A549 treated with AZD2906 at 1 μM for 4 hours (cell line): ENCODE results near the gene KRTAP9-4. TPM values are rescaled to one million over a fixed set of nuclear protein-coding genes. Genes with fewer than 3 reads are reported as not detected.

Experiments used
- total RNA-seq: library from RNA; stranded (reverse); fragments of 200-300 nt; extraction: Qiagen RNA extraction; gene quantifications from 5 replicates; pipeline ENCODE4 v1.2.3, GENCODE V29; 2022

Gene KRTAP9-4, protein sequence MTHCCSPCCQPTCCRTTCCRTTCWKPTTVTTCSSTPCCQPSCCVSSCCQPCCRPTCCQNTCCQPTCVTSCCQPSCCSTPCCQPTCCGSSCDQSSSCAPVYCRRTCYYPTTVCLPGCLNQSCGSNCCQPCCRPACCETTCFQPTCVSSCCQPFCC
- total RNA-seq, result not detected in 5 replicates

DNA sequence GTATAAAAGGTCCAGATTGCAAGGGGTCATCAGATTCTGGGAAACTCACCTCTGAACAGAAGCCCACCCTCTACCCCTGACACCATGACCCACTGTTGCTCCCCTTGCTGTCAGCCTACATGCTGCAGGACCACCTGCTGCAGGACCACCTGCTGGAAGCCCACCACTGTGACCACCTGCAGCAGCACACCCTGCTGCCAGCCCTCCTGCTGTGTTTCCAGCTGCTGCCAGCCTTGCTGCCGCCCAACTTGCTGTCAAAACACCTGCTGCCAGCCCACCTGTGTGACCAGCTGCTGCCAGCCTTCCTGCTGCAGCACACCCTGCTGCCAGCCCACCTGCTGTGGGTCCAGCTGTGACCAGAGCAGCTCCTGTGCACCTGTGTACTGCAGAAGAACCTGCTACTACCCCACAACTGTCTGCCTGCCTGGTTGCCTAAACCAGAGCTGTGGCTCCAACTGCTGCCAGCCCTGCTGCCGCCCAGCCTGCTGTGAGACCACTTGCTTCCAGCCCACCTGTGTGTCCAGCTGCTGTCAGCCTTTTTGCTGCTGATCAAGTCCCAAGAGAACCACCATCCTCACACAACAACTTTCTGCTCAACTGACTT is at the start of gene KRTAP9-4:
TSS of gene KRTAP9-4 (plus strand) at position 51 of the 604 bp plus-strand sequence. CDS start at position 85, 34 bp downstream.

DNA sequence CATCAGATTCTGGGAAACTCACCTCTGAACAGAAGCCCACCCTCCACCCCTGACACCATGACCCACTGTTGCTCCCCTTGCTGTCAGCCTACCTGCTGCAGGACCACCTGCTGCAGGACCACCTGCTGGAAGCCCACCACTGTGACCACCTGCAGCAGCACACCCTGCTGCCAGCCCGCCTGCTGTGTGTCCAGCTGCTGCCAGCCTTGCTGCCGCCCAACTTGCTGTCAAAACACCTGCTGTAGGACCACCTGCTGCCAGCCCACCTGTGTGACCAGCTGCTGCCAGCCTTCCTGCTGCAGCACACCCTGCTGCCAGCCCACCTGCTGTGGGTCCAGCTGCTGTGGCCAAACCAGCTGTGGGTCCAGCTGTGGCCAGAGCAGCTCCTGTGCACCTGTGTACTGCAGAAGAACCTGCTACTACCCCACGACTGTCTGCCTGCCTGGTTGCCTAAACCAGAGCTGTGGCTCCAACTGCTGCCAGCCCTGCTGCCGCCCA is 22.8 kb upstream of the KRTAP9-4 start, which contains the start of gene KRTAP9-2:
TSS of gene KRTAP9-2 (plus strand) at position 51 of the 498 bp plus-strand sequence. CDS start at position 58, 7 bp downstream.

DNA sequence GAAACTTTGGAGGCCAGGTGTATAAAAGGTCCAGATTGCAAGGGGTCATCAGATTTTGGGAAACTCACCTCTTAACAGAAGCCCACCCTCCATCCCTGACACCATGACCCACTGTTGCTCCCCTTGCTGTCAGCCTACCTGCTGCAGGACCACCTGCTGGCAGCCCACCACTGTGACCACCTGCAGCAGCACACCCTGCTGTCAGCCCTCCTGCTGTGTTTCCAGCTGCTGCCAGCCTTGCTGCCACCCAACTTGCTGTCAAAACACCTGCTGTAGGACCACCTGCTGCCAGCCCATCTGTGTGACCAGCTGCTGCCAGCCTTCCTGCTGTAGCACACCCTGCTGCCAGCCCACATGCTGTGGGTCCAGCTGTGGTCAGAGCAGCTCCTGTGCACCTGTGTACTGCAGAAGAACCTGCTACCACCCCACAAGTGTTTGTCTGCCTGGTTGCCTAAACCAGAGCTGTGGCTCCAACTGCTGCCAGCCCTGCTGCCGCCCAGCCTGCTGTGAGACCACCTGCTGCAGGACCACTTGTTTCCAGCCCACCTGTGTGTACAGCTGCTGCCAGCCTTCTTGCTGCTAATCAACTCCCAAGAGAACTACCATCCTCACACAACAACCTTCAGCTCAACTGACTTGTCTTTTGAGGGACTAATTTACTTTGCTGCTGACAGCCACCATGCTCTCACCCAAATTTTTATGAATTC is 16.9 kb upstream of the KRTAP9-4 start, which contains the start of gene KRTAP9-3:
TSS of gene KRTAP9-3 (plus strand) at position 51 of the 707 bp plus-strand sequence. CDS start at position 104, 53 bp downstream.

DNA sequence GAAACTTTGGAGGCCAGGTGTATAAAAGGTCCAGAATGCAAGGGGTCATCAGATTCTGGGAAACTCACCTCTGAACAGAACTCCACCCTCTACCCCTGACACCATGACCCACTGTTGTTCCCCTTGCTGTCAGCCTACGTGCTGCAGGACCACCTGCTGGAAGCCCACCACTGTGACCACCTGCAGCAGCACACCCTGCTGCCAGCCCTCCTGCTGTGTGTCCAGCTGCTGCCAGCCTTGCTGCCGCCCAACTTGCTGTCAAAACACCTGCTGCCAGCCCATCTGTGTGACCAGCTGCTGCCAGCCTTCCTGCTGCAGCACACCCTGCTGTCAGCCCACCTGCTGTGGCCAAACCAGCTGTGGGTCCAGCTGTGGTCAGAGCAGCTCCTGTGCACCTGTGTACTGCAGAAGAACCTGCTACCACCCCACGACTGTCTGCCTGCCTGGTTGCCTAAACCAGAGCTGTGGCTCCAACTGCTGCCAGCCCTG is 11.5 kb upstream of the KRTAP9-4 start, which contains the start of gene KRTAP9-8:
TSS of gene KRTAP9-8 (plus strand) at position 51 of the 489 bp plus-strand sequence. CDS start at position 104, 53 bp downstream.

DNA sequence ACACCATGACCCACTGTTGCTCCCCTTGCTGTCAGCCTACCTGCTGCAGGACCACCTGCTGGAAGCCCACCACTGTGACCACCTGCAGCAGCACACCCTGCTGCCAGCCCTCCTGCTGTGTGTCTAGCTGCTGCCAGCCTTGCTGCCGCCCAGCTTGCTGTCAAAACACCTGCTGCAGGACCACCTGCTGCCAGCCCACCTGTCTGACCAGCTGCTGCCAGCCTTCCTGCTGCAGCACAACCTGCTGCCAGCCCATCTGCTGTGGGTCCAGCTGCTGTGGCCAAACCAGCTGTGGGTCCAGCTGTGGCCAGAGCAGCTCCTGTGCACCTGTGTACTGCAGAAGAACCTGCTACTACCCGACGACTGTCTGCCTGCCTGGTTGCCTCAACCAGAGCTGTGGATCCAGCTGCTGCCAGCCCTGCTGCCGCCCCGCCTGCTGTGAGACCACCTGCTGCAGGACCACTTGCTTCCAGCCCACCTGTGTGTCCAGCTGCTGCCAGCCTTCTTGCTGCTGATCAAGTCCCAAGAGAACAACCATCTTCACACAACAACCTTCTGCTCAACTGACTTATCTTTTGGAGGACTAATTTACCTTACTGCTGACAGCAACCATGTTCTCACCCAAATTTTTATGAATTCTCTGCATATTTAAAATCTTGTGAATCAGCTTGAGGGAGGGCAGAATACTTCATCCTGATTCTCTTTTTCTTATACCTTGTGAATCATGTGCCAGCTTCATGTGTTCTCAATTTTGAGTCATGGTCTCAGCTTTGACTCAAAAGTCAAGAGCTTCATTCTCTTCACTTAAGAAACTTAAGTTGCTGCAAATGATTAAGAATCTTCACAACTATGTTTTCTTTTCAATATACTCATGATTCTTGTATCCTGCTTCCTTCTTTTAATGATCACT is 6.1 kb downstream of the KRTAP9-4 start, which contains the start of gene KRTAP9-9:
TSS of gene KRTAP9-9 (plus strand) at position 4 of the 910 bp plus-strand sequence.

DNA sequence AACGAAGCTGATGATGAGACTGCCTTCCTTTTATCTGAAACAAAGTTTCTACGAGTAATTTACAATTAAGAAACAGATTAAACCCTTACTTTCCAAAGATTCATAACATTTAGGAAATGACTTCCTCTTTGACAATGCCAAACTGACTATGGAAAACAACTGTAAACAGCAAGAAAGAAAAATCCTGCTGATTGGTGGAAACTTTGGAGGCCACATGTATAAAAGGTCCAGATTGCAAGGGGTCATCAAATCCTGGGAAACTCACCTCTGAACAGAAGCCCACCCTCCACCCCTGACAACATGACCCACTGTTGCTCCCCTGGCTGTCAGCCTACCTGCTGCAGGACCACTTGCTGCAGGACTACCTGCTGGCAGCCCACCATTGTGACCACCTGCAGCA is 15.6 kb downstream of the KRTAP9-4 start, which contains the start of gene KRTAP9-6:
TSS of gene KRTAP9-6 (plus strand) at position 301 of the 400 bp plus-strand sequence. CDS start at position 301, 0 bp downstream.

DNA sequence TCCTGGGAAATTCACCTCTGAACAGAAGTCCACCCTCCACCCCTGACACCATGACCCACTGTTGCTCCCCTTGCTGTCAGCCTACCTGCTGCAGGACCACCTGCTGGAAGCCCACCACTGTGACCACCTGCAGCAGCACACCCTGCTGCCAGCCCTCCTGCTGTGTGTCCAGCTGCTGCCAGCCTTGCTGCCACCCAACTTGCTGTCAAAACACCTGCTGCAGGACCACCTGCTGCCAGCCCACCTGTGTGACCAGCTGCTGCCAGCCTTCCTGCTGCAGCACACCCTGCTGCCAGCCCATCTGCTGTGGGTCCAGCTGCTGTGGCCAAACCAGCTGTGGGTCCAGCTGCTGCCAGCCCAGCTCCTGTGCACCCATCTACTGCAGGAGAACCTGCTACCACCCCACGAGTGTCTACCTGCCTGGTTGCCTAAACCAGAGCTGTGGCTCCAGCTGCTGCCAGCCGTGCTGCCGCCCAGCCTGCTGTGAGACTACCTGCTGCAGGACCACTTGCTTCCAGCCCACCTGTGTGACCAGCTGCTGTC is 26.2 kb downstream of the KRTAP9-4 start, which contains the start of gene KRTAP9-7:
TSS of gene KRTAP9-7 (plus strand) at position 51 of the 543 bp plus-strand sequence. CDS start at position 51, 0 bp downstream.

Other genes starting within 250 kb of the KRTAP9-4 start
- 0.20 to 0.57 TPM (median 0.29 TPM) in 5 replicates for gene KRTAP3-2, start 249.8 kb upstream of the KRTAP9-4 start, total RNA-seq
- not detected in 5 replicates for gene KRTAP3-1, start 240.6 kb upstream of the KRTAP9-4 start, total RNA-seq
- gene KRTAP1-5, start 222.5 kb upstream of the KRTAP9-4 start, total RNA-seq, result not detected in 5 replicates
- gene KRTAP1-4, start 219.5 kb upstream of the KRTAP9-4 start, total RNA-seq, result not detected in 5 replicates
- gene KRTAP1-3, start 214.8 kb upstream of the KRTAP9-4 start, total RNA-seq, result not detected in 5 replicates
- gene KRTAP1-1, start 208.2 kb upstream of the KRTAP9-4 start, total RNA-seq, result not detected in 5 replicates
- not detected in 5 replicates for gene KRTAP2-1, start 202.4 kb upstream of the KRTAP9-4 start, total RNA-seq
- gene KRTAP2-2, start 194.5 kb upstream of the KRTAP9-4 start, total RNA-seq, result not detected in 5 replicates
- 0.18 TPM in 1 of 5 replicates, not detected in the others for gene KRTAP2-3, start 189.6 kb upstream of the KRTAP9-4 start, total RNA-seq
- not detected in 5 replicates for gene KRTAP2-4, start 183.8 kb upstream of the KRTAP9-4 start, total RNA-seq
- not detected in 5 replicates for gene KRTAP4-7, start 165.5 kb upstream of the KRTAP9-4 start, total RNA-seq
- gene KRTAP4-8, start 151.5 kb upstream of the KRTAP9-4 start, total RNA-seq, result not detected in 5 replicates
- not detected in 5 replicates for gene KRTAP4-16, start 147.5 kb upstream of the KRTAP9-4 start, total RNA-seq
- gene KRTAP4-9, start 144.3 kb upstream of the KRTAP9-4 start, total RNA-seq, result not detected in 5 replicates
- not detected in 5 replicates for gene KRTAP4-11, start 131.3 kb upstream of the KRTAP9-4 start, total RNA-seq
- not detected in 5 replicates for gene KRTAP4-12, start 125.5 kb upstream of the KRTAP9-4 start, total RNA-seq
- not detected in 5 replicates for gene KRTAP4-6, start 109.1 kb upstream of the KRTAP9-4 start, total RNA-seq
- gene KRTAP4-5, start 99.9 kb upstream of the KRTAP9-4 start, total RNA-seq, result not detected in 5 replicates
- not detected in 5 replicates for gene KRTAP4-4, start 88.9 kb upstream of the KRTAP9-4 start, total RNA-seq
- gene KRTAP4-3, start 81.5 kb upstream of the KRTAP9-4 start, total RNA-seq, result not detected in 5 replicates
- gene KRTAP4-2, start 71.5 kb upstream of the KRTAP9-4 start, total RNA-seq, result not detected in 5 replicates
- 0.08 to 0.13 TPM in 2 of 5 replicates, not detected in the others for gene KRTAP4-1, start 64.8 kb upstream of the KRTAP9-4 start, total RNA-seq
- gene KRTAP9-1, start 59.8 kb upstream of the KRTAP9-4 start, total RNA-seq, result not detected in 5 replicates
- not detected in 5 replicates for gene KRTAP9-2, start 23.0 kb upstream of the KRTAP9-4 start, total RNA-seq
- gene KRTAP9-3, start 17.2 kb upstream of the KRTAP9-4 start, total RNA-seq, result not detected in 5 replicates
- gene KRTAP9-8, start 11.7 kb upstream of the KRTAP9-4 start, total RNA-seq, result not detected in 5 replicates
- gene KRTAP9-9, start 5.7 kb downstream of the KRTAP9-4 start, total RNA-seq, result not detected in 5 replicates
- not detected in 5 replicates for gene KRTAP9-6, start 15.7 kb downstream of the KRTAP9-4 start, total RNA-seq
- not detected in 5 replicates for gene KRTAP9-7, start 26.0 kb downstream of the KRTAP9-4 start, total RNA-seq
- gene KRTAP29-1, start 53.2 kb downstream of the KRTAP9-4 start, total RNA-seq, result not detected in 5 replicates
- not detected in 5 replicates for gene KRTAP16-1, start 59.6 kb downstream of the KRTAP9-4 start, total RNA-seq
- gene KRTAP17-1, start 66.0 kb downstream of the KRTAP9-4 start, total RNA-seq, result not detected in 5 replicates
- not detected in 5 replicates for gene KRT33A, start 101.1 kb downstream of the KRTAP9-4 start, total RNA-seq
- 0.08 TPM in 1 of 5 replicates, not detected in the others for gene KRT33B, start 120.1 kb downstream of the KRTAP9-4 start, total RNA-seq
- gene KRT34, start 132.6 kb downstream of the KRTAP9-4 start, total RNA-seq, result 0.23 to 0.61 TPM (median 0.42 TPM) in 5 replicates
- gene KRT31, start 147.9 kb downstream of the KRTAP9-4 start, total RNA-seq, result not detected in 5 replicates
- gene KRT37, start 174.9 kb downstream of the KRTAP9-4 start, total RNA-seq, result not detected in 5 replicates
- gene KRT38, start 191.3 kb downstream of the KRTAP9-4 start, total RNA-seq, result 0.03 TPM in 1 of 5 replicates, not detected in the others
- 0.06 to 0.09 TPM (median 0.08 TPM) in 3 of 5 replicates, not detected in the others for gene KRT32, start 217.7 kb downstream of the KRTAP9-4 start, total RNA-seq
- gene KRT35, start 231.5 kb downstream of the KRTAP9-4 start, total RNA-seq, result not detected in 5 replicates
- 0.05 TPM in 1 of 5 replicates, not detected in the others for gene KRT36, start 240.2 kb downstream of the KRTAP9-4 start, total RNA-seq